Neural progenitor cell (in vitro differentiated cells): Measurements from ENCODE around the gene ZFP57. TPM values are rescaled to one million over a fixed set of nuclear protein-coding genes. Genes with fewer than 3 reads are reported as not detected.

ENCODE experiments used
- DNase-seq: peaks from one replicate; pipeline ENCODE4 v3.0.0-alpha.2; 2016; ENCODE audit warnings: low spot score
- H2AFZ ChIP-seq: fragments of 200-600 bp; sonication (generic); replicated peaks from 2 replicates; pipeline ENCODE4 v1.6.1; 2016; ENCODE audit warnings: antibody characterized with exemption
- H3F3A ChIP-seq: fragments of 200-600 bp; sonication (generic); 2 replicates; pipeline ENCODE4 v1.6.1; 2016; ENCODE audit warnings: antibody characterized with exemption, low read depth
- H3K27ac ChIP-seq: fragments of 200-600 bp; sonication (generic); 2 replicates; pipeline ENCODE4 v1.5.1; 2016; ENCODE audit warnings: mild to moderate bottlenecking
- H3K27me3 ChIP-seq: fragments of 200-600 bp; sonication (generic); 2 replicates; pipeline ENCODE4 v1.6.1; 2016; ENCODE audit warnings: mild to moderate bottlenecking, moderate library complexity
- H3K36me3 ChIP-seq: fragments of 200-600 bp; sonication (generic); 2 replicates; pipeline ENCODE4 v1.5.1; 2016
- H3K4me1 ChIP-seq: fragments of 200-600 bp; sonication (generic); 2 replicates; pipeline ENCODE4 v1.6.1; 2016; ENCODE audit warnings: mixed run types
- H3K4me2 ChIP-seq: fragments of 200-600 bp; sonication (generic); 2 replicates; pipeline ENCODE4 v1.6.1; 2016
- H3K4me3 ChIP-seq: fragments of 200-600 bp; sonication (generic); 2 replicates; pipeline ENCODE4 v1.5.1; 2016
- H3K79me2 ChIP-seq: fragments of 200-600 bp; sonication (generic); 2 replicates; pipeline ENCODE4 v1.6.1; 2016; ENCODE audit warnings: low read depth
- H3K9ac ChIP-seq: fragments of 200-600 bp; sonication (generic); 2 replicates; pipeline ENCODE4 v1.6.1; 2016
- H3K9me3 ChIP-seq: fragments of 200-600 bp; sonication (generic); 2 replicates; pipeline ENCODE4 v1.5.1; 2016; ENCODE audit warnings: low read depth
- H4K20me1 ChIP-seq: fragments of 200-600 bp; sonication (generic); 2 replicates; pipeline ENCODE4 v1.6.1; 2016; ENCODE audit warnings: low read depth
- H3K27ac Mint-ChIP-seq: 3 replicates; pipeline ENCODE4 v1.8.0; 2021; ENCODE audit warnings: mixed read lengths
- H3K27me3 Mint-ChIP-seq: 2 replicates; pipeline ENCODE4 v1.8.0; 2022; ENCODE audit warnings: low read depth, mild to moderate bottlenecking, inconsistent platforms, moderate library complexity, mixed read lengths; ENCODE audit not compliant: insufficient read depth
- H3K36me3 Mint-ChIP-seq: 3 replicates; pipeline ENCODE4 v1.8.0; 2021; ENCODE audit warnings: mixed read lengths
- H3K4me1 Mint-ChIP-seq: 3 replicates; pipeline ENCODE4 v1.8.0; 2021; ENCODE audit warnings: mixed read lengths
- H3K4me3 Mint-ChIP-seq: 3 replicates; pipeline ENCODE4 v1.8.0; 2021; ENCODE audit warnings: mild to moderate bottlenecking, moderate library complexity, mixed read lengths
- H3K9me3 Mint-ChIP-seq: 3 replicates; pipeline ENCODE4 v1.8.0; 2020; ENCODE audit warnings: mixed read lengths
- CTCF ChIP-seq: fragments of 200-600 bp; sonication (generic); IDR thresholded peaks from 2 replicates; pipeline ENCODE4 v1.5.1; 2017; ENCODE audit warnings: antibody characterized with exemption, mild to moderate bottlenecking
- EZH2 ChIP-seq: fragments of 200-600 bp; sonication (generic); IDR thresholded peaks from 2 replicates; pipeline ENCODE4 v1.6.1; 2017; ENCODE audit warnings: antibody characterized with exemption, mild to moderate bottlenecking, moderate library complexity
- EZH2phosphoT487 ChIP-seq: fragments of 200-600 bp; sonication (generic); IDR thresholded peaks from 2 replicates; pipeline ENCODE4 v1.6.1; 2017; ENCODE audit warnings: antibody characterized with exemption
- total RNA-seq: library from RNA; depleted of rRNA; stranded (reverse); fragments of >200 nt; gene quantifications from 2 replicates; pipeline ENCODE4 v1.2.3, GENCODE V29; 2015; ENCODE audit warnings: low replicate concordance

Gene ZFP57
- total RNA-seq, 1 donor from 2014 or later: not detected

GRCh38 chr6:29710281-29710941 lies 29.5 kb upstream of the ZFP57 start:
- H3K9me3 Mint-ChIP-seq: peaks cover 2% of the 10 kb centered on the region
- H3K4me2 ChIP-seq: no peak overlapping the region
- no peak for TF ChIP-seq EZH2phosphoT487
- no peak for TF ChIP-seq CTCF
- TF ChIP-seq EZH2: no peak

GRCh38 chr6:29709188-29709587 lies 28.2 kb upstream of the ZFP57 start:
- H3K79me2 ChIP-seq: no peaks in the 10 kb centered on the region
- H3K4me3 ChIP-seq: no peak overlapping the region
- no peak overlapping the region for H3K27ac Mint-ChIP-seq
- H3K36me3 Mint-ChIP-seq: no peaks in the 10 kb centered on the region
- no peak overlapping the region for H3K4me2 ChIP-seq
- peaks cover 8% of the 10 kb centered on the region for H3K27me3 Mint-ChIP-seq
- H3K9me3 Mint-ChIP-seq: peaks cover 2% of the 10 kb centered on the region
- no peaks in the 10 kb centered on the region for H3K36me3 ChIP-seq
- no peaks in the 10 kb centered on the region for H3K4me1 ChIP-seq
- no peaks in the 10 kb centered on the region for H3F3A ChIP-seq
- no peaks in the 10 kb centered on the region for H4K20me1 ChIP-seq
- TF ChIP-seq EZH2: no peak
- no peak for TF ChIP-seq CTCF
- TF ChIP-seq EZH2phosphoT487: no peak
- no peak overlapping the region for H2AFZ ChIP-seq
- H3K4me1 Mint-ChIP-seq: no peaks in the 10 kb centered on the region
- DNase-seq: no peak
- no peak overlapping the region for H3K9ac ChIP-seq
- peaks cover 2% of the 10 kb centered on the region for H3K27me3 ChIP-seq
- no peak overlapping the region for H3K4me3 Mint-ChIP-seq
- H3K9me3 ChIP-seq: no peaks in the 10 kb centered on the region
- H3K27ac ChIP-seq: no peak overlapping the region

More at GRCh38 chr6:29710281-29710941, 29.5 kb upstream of the ZFP57 start:
- no peaks in the 10 kb centered on the region for H3F3A ChIP-seq
- Mint-ChIP-seq H3K27ac (no peak overlapping the region), H3K27me3 (peaks cover 8% of the 10 kb centered on the region), H3K4me3 (no peak overlapping the region), H3K36me3 (no peaks in the 10 kb centered on the region), H3K4me1 (no peaks in the 10 kb centered on the region)
- H3K79me2 ChIP-seq: no peaks in the 10 kb centered on the region
- DNase-seq: no peak
- H3K4me1 ChIP-seq: no peaks in the 10 kb centered on the region
- no peak overlapping the region for H2AFZ ChIP-seq
- no peak overlapping the region for H3K4me3 ChIP-seq
- H3K9ac ChIP-seq: no peak overlapping the region
- H3K27me3 ChIP-seq: peaks cover 6% of the 10 kb centered on the region
- H4K20me1 ChIP-seq: no peaks in the 10 kb centered on the region
- no peak overlapping the region for H3K27ac ChIP-seq
- no peaks in the 10 kb centered on the region for H3K36me3 ChIP-seq
- H3K9me3 ChIP-seq: no peaks in the 10 kb centered on the region

GRCh38 chr6:29708432-29709179 lies 27.7 kb upstream of the ZFP57 start:
- no peaks in the 10 kb centered on the region for H3F3A ChIP-seq
- Mint-ChIP-seq H3K4me3 (no peak overlapping the region), H3K36me3 (no peaks in the 10 kb centered on the region), H3K9me3 (peaks cover 2% of the 10 kb centered on the region), H3K27ac (peak overlapping the region; percentile 30), H3K27me3 (peaks cover 13% of the 10 kb centered on the region), H3K4me1 (no peaks in the 10 kb centered on the region)
- TF ChIP-seq EZH2phosphoT487: no peak
- TF ChIP-seq EZH2: no peak
- no peak for TF ChIP-seq CTCF
- H3K9ac ChIP-seq: no peak overlapping the region
- no peaks in the 10 kb centered on the region for H4K20me1 ChIP-seq
- H3K36me3 ChIP-seq: no peaks in the 10 kb centered on the region
- no peak overlapping the region for H3K27ac ChIP-seq
- H3K9me3 ChIP-seq: no peaks in the 10 kb centered on the region
- peaks cover 5% of the 10 kb centered on the region for H3K27me3 ChIP-seq
- DNase-seq: no peak
- no peak overlapping the region for H3K4me3 ChIP-seq
- no peaks in the 10 kb centered on the region for H3K79me2 ChIP-seq
- H2AFZ ChIP-seq: no peak overlapping the region
- no peak overlapping the region for H3K4me2 ChIP-seq
- H3K4me1 ChIP-seq: no peaks in the 10 kb centered on the region
